ENCODE data around the gene SERPINH1.

GRCh38 chr11:75536786-75537641, 25.0 kb upstream of the SERPINH1 start:
- no peak for TF ChIP-seq CTCF (IDR thresholded peaks at IDR 0.05)
- TF ChIP-seq POLR2A (IDR thresholded peaks at IDR 0.05): no peak
- TF ChIP-seq POLR2AphosphoS5 (IDR thresholded peaks at IDR 0.05): no peak
- TF ChIP-seq EP300 (IDR thresholded peaks at IDR 0.05): no peak

All from stomach (tissue), 4 donors.